ENCODE measurements around the gene ZNF628.
A peak's percentile ranks its signal among the peaks of the same experiment; 100 is the strongest.
"Not testable (repeated sequence)": the region's sequence is repeated elsewhere in the genome, so short reads cannot be mapped to it uniquely, and the experiment has no call there.

ZNF628 gene

GRCh38 chr19:55476100-55476775, at the start of gene ZNF628:
TSS of gene ZNF628 (plus strand) at chr19:55476617. CDS start at chr19:55479911, 3,294 bp downstream.
- H3K4me3 ChIP-seq (ENCODE audit: low read depth, low read length) = peak within 1 kb of the TSS; percentile 58

- no peak overlapping the region for H3K4me3 ChIP-seq (ENCODE audit: low read depth, low read length)
These were observed 45.2 kb upstream of the ZNF628 start for GRCh38 chr19:55431183-55431582.

- H3K4me3 ChIP-seq (ENCODE audit: low read depth, low read length) = no peak overlapping the region
These were observed 44.0 kb upstream of the ZNF628 start for GRCh38 chr19:55432241-55432959.

- no peak overlapping the region for H3K4me3 ChIP-seq (ENCODE audit: low read depth, low read length)
These were observed 43.1 kb upstream of the ZNF628 start for GRCh38 chr19:55433292-55433691.

- no peak overlapping the region for H3K4me3 ChIP-seq (ENCODE audit: low read depth, low read length)
These were observed 42.0 kb upstream of the ZNF628 start for GRCh38 chr19:55434356-55434919.

- no peak overlapping the region for H3K4me3 ChIP-seq (ENCODE audit: low read depth, low read length)
These were observed 41.4 kb upstream of the ZNF628 start for GRCh38 chr19:55435020-55435419.

DNA sequence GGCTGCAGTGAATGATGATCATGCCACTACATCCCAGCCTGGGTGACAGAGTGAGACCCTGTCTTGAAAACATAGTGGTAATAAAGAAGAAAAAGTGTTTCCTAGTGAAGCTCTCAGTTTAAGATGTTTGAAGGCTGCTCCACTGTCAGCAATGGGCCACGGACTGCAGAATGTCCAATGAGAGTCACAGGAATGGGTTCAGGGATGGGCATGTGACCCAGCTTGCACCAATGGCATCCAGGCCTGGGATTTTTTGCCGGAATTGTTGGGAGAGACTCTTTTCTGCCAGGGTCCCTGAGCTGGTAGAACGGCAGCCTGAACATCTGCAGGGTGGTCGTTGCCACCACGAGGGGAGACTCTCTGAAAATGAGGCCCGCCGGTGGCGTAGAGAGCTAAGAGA, 39.6 kb upstream of the ZNF628 start:
- H3K4me3 ChIP-seq (ENCODE audit: low read depth, low read length) = no peak overlapping the region

GRCh38 chr19:55437410-55437809, 39.0 kb upstream of the ZNF628 start:
- no peak overlapping the region for H3K4me3 ChIP-seq (ENCODE audit: low read depth, low read length)

DNA sequence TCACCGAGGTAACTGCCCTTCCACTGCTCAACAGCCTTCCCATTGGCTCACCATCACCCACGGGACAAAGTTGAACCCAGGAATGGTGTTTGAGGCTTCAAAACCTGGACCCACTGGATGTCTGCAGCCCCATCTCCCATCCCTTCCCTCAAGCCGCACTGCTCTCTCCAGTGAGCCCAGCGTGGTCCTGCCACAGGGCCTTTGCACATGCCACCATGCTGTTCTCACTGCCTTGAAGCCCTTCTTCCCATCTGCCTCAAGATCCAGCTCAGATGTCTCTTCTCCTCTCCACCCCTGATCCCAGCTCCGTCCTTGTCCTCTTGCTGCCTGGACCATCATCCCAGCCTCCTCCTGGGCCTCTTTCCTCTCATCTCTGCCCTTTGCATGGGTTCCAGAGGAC, 37.4 kb upstream of the ZNF628 start:
- no peak overlapping the region for H3K4me3 ChIP-seq (ENCODE audit: low read depth, low read length)

GRCh38 chr19:55440411-55441105, 35.9 kb upstream of the ZNF628 start:
- H3K4me3 ChIP-seq (ENCODE audit: low read depth, low read length) = peak overlapping the region; percentile 22

- no peak overlapping the region for H3K4me3 ChIP-seq (ENCODE audit: low read depth, low read length)
These were observed 35.1 kb upstream of the ZNF628 start for GRCh38 chr19:55441319-55441691.

DNA sequence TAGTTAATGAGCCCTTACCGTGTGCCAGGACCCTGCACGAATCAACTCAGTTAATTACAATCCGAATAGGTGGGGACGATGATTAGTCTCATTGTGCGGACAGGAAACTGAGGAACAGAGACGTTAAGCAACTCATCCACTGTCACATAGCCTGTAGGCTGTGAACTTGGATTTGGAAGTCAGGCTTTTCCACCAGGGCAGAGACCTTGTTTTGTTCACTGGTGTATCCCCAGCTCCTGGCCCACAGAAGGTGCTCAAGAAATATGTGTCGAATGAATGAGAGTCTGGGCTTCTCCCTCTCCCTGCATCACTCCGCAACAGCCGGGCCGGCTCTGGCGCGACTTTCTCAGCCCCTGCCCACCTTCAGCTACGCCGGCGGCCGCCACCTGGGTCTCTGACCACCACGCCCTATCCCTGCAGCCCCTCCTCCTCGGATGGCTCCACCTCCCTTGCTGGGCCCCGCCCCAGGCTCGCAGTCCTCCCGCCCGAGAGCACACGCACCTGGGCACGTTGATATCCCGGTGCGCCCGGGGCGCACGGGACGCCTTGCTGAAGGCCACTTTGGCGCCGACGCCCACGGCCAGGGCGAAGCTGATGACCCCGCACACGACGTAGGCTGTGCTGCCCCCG, 34.6 kb upstream of the ZNF628 start:
- H3K4me3 ChIP-seq (ENCODE audit: low read depth, low read length) = no peak overlapping the region

- H3K4me3 ChIP-seq (ENCODE audit: low read depth, low read length) = no peak overlapping the region
These were observed 34.0 kb upstream of the ZNF628 start for GRCh38 chr19:55442372-55442961.

- H3K4me3 ChIP-seq (ENCODE audit: low read depth, low read length) = peak within 1 kb of the TSS; percentile 13
These were observed 33.2 kb upstream of the ZNF628 start, which contains the start of gene SHISA7 for GRCh38 chr19:55443045-55443823. TSS of gene SHISA7 (minus strand) at chr19:55443300. CDS start at chr19:55442863, 437 bp downstream.

DNA sequence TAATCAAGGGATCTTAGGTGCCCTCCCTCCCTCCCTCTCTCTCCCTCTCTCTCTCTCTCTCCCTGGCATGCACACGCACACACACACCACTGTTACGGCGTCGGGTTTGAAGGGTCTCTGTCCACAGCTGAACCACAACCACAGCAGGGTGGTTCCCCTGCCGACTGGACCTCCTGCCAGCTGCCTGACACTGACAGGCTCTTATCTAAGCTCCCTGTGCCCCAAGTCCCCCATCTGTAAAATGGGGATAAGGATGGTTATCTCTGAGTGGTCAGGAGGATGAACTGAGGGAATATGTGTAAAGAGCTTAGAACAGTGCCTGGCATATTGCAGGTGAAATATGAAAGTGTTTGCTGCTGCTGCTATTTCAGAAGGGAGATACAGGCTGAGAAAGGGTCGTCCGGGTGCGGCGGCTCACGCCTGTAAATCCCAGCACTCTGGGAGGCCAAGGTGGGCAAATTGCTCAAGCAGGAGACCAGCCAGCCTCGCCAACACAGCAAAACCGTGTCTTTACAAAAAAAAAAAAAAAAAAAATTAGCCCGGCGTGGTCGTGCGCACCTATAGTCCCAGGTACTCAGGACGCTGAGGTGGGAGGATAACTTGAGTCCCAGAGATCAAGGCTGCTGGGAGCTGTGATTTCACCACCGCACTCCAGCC, 32.5 kb upstream of the ZNF628 start:
- no peak overlapping the region for H3K4me3 ChIP-seq (ENCODE audit: low read depth, low read length)

GRCh38 chr19:55444646-55445045, 31.8 kb upstream of the ZNF628 start:
- no peak overlapping the region for H3K4me3 ChIP-seq (ENCODE audit: low read depth, low read length)

DNA sequence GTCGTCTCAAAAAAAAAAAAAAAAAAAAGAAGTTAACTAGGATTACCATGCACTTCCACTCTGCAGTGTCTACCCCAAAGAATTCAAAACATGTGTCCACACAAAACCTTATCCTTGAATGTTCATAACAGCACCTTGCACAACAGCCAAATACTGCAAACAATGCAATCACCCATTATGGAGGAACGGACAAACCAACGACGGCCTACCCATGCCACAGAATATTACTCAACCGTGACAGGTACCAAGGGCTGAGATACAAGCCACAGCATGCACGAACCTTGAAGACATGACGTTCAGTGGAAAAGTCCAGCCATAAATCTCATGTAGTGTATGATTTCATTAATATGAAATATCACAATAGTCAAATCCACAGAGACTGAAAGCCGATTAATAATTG, 30.4 kb upstream of the ZNF628 start:
- H3K4me3 ChIP-seq (ENCODE audit: low read depth, low read length) = no peak overlapping the region

GRCh38 chr19:55447421-55448174, 28.8 kb upstream of the ZNF628 start:
- H3K4me3 ChIP-seq (ENCODE audit: low read depth, low read length) = no peak overlapping the region

DNA sequence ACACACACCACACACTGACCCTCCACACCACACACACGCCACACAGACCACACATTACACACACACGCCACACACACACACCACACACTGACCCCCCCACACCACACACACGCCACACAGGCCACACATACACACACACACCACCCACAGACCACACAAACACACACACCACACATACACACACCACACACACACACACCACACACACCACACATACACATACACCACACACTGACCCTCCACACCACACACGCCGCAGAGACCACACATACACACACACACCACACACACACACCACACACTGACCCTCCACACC, 28.3 kb upstream of the ZNF628 start:
- not testable (repeated sequence) for H3K4me3 ChIP-seq (ENCODE audit: low read depth, low read length)
